NCI-H774 (cell line): ENCODE results near the gene CDC42SE1.
"Not testable (repeated sequence)": the region's sequence is repeated elsewhere in the genome, so short reads cannot be mapped to it uniquely, and the experiment has no call there.

ENCODE experiments used
- DNase-seq: peaks from one replicate; lab custom pipeline; 2025; lab: John Stamatoyannopoulos, UW

Gene CDC42SE1

GRCh38 chr1:151059109-151060006, at the start of gene CDC42SE1:
CDC42SE1 (minus strand) TSS chr1:151059622; CDS start chr1:151055730, 3,892 bp downstream.
- DNase-seq: peak; percentile 72

DNA sequence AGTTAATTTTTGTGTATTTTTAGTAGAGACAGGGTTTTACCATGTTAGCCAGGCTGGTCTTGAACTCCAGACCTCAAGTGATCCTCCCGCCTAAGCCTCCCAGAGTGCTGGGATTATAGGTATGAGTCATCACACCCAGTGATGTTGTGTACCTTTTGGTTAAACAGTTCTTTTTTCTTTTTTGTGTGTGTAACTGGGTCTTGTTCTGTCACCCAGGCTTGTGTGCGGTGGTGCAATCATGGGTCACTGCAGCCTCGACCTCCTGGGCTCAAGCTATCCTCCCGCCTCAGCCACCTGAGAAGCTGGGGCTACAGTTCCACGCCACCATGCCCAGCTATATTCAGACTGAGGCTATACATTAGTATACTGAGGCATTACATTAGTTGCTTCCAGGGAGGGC, 48.9 kb upstream of the CDC42SE1 start:
- DNase-seq: no peak

DNA sequence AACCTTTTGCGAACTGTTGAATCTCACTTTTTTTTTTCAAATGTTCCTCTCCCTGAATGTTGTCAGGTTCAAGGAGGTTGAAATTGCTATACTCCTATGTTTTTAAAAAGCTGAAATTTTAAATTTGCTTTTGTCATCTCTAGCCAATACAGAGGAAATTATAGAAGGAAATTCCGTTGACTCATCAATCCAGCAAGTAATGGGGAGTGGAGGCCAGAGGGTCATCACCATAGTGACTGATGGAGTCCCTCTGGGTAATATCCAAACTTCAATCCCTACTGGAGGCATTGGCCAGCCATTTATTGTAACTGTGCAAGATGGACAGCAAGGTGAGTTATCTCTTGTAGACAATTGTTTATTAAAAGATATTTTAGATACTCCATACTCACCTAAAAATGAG, 47.5 kb upstream of the CDC42SE1 start:
- no peak for DNase-seq

GRCh38 chr1:151104630-151105029, 45.2 kb upstream of the CDC42SE1 start:
- DNase-seq: no peak

- no peak for DNase-seq
Observed at GRCh38 chr1:151098126-151098525, 38.7 kb upstream of the CDC42SE1 start.

DNA sequence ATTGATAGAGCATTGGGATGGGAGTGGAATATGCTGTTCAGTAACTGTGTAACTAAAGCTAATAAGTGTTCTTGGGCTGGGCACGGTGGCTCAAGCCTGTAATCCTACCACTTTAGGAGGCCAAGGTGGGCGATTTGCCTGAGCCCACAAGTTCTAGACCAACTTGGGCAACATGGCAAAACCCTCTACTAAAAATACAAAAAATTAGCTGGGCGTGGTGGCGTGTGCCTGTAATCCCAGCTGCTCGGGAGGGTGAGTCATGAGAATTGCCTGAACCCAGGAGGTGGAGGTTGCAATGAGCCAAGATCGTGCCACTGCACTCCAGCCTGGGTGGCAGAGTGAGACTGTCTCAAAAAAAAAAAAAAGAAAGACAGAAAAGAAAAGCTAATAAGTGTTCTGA, 38.0 kb upstream of the CDC42SE1 start:
- not testable (repeated sequence) for DNase-seq

DNA sequence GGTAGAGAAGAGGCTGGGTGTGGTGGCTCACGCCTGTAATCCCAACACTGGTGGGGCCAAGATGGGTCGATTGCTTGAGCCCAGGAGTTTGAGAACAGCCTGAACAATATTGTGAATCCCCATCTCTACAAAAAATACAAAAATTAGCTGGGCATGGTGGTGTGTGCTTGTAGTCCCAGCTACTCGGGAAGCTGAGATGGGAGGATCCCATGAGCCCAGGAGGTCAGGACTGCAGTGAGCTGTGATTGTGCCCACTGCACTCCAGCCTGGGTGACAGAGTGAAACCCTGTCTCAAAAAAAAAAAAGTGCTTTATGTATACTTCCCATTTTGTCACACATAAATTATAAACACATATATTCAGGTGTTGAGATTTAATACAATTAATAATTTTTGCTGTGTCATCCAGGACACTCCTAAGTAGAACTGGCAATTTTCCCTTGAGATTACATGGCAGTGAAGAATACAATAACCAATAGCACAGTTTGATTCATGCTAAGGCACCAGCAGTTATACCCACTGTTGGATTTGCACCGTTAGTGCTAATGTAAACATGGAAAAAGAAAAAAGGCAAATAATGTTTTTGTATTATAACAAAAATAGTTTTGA, 26.6 kb upstream of the CDC42SE1 start:
- DNase-seq: no peak

DNA sequence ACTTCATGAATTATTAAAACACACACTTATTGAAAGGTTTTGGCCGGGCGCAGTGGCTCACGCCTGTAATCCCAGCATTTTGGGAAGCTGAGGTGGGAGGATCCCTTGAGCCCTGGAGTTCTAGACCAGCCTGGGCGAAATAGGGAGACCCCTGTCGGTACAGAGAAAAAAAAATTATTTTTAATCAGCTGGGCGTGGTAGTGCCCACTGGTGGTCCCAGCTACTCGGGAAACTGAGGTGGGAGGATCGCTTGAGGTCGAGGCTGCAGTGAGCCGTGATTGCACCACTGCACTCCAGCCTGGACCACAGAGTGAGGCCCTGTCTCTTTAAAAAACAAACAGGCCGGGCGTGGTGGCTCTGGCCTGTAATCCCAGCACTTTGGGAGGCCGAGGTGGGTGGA, 12.8 kb upstream of the CDC42SE1 start:
- DNase-seq: no peak

DNA sequence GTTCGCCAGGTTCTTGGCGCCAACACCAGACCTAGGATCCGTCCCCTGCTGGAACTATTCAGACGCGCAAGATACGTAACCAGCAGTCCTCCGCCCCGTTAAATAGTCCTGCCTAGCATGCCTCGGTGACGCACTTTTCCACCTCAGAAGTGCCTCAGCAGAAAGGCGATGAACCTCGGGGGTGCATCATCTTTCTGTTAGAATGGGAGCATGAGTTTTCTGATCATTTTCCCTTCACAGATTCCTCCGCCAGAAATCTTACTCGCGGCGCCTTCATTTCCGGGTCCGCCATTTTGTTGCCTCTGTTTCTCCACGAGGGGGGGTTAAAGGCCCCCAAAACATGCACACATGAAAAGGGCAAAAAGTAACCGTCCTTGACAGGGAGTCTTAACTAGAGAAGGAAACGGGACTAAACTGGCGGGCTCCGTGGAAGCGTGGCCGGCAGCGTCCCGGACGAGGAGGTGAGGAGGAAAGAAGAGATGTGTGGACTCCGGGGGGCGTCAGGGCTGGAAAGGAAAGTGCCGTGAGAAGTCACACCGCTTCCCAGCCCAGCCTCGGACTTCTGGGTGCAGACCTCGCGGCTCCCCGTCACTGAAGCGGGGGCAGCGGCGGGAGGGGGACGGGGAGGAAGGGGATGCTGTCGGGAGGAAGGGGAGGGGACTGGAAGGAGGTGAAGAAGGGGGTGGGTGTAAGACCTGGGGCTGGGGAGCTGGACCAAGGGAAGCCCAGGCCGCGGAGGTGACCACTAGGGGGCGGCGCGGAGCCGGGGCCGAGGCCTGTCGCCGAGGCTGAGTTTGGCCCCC, 11.3 kb upstream of the CDC42SE1 start, which contains the start of gene GABPB2:
Gene GABPB2, plus strand, starts transcription at position 288 of the 803 bp plus-strand sequence. CDS start 17,429 bp downstream, outside the sequence.
- DNase-seq: peak; percentile 91

GRCh38 chr1:151069103-151069486, 9.7 kb upstream of the CDC42SE1 start:
- DNase-seq: no peak

DNA sequence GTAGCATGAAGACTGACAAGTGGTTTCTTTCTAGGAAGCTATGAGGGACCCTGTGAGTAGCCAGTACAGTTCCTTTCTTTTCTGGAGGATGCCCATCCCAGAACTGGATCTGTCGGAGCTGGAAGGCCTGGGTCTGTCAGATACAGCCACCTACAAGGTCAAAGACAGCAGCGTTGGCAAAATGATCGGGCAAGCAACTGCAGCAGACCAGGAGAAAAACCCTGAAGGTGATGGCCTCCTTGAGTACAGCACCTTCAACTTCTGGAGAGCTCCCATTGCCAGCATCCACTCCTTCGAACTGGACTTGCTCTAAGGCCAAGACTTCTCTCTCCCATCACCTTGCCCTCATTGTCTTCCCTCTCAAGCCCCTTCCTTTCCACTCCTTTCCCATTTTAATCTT, 7.8 kb upstream of the CDC42SE1 start:
- no peak for DNase-seq

DNA sequence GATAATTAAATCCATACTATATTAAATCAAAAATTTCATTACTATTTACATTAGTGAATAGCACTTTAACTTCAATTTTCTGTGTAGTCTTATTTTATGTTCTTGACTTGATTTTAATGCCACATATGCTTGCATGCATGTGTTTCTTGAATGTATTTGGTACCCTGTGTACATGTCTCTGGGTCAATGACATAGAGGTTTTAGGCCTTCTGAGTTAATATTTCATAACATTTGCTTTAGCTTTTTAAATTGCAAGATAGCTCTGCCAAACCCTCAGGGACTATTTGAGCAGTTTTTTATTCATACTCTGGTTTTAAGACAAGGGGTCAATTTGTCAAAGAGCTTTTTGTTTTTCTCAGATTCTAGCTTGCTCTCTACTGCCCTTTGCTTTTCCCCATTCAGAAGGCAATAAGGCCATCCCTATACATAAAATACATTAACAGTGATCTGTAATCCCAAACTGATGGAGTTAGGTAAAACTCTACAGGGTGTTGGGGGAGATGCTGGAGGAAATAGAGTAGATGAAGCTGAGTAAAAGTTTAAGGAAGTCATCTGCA, 5.7 kb upstream of the CDC42SE1 start:
- DNase-seq: no peak

- DNase-seq: no peak
Observed at GRCh38 chr1:151062741-151063371, 3.4 kb upstream of the CDC42SE1 start.

DNA sequence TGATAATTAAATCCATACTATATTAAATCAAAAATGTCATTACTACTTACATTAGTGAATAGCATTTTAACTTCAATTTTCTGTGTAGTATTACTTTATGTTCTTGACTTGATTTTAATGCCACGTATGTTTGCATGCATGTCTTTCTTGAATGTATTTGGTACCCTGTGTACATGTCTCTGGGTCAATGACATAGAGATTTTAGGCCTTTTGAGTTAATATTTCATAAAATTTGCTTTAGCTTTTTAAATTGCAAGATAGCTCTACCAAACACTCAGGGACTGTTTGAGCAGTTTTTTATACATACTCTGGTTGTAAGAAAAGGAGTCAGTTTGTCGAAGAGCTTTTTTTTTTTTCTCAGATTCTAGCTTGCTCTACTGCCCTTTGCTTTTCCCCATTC, 2.3 kb upstream of the CDC42SE1 start:
- no peak for DNase-seq

DNA sequence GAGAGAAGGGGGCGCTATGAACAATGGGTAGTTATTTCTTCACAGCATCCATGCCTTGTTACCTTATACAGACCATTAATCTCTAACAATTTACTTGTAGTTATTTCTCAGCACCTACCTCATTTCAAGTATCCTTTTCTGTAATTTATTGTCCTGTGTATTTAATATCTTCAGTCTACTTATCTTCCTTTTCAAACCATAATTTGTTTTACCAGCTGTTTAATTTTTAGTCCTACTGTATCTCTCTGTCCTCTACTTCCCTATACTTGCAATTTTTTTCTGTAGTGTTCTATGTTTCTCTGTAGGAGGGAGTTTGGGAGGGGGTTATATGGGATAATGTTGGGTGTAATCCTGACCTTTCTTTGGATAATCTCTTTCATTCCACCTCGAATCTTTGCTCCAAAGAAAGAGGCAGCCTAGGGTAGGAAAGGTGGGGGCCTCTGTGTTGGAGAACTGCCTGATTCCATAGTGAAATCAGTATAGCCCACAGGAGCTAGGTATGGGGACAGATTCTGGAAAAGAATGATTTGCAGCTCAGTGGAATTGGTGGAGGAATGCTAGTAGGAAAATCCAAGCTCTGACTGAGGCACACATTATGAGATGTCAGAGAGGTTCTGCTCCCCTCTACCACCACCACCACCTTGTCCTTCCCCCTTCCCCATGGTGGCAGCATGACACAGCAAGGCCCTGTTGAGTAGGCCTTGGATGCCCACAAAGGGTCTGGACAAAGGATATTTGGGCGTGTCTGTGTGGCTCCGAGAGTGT, 1.4 kb upstream of the CDC42SE1 start:
- peak; percentile 39 for DNase-seq

DNA sequence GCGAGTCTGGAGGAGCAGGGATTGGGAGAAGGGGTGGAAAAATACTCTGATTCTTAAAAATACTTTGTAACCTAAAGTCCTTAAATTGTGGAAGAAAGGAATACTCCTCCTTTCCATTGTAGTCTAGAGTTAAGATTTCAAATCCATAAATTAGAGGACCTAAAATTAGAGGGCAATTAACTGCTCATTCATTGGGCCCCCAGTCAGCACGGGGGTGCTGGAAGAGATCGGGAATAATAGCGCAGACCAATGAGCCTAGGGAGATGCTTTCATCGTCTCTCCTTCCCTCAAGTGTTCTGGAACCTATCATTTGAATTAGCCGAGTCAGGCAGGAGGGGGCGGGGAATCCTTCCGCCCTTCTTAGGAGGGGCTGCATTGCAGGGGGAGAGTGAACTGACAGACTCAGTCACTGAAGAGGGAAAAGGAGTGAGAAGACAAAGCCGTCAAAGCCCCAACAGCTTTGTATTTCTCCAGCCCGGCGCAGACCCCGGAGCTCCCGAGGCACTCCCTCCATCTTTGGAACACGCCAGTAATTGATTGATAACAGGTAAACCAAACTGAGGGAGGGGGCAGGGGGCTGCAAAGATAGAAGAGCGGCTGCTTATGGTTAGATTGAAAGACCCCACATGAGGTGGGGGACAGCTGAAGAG, 710 bp upstream of the CDC42SE1 start, which contains the start of gene MLLT11:
Gene MLLT11, plus strand, starts transcription at position 391 of the 650 bp plus-strand sequence. CDS start 6,828 bp downstream, outside the sequence.
- DNase-seq: peak; percentile 66

DNA sequence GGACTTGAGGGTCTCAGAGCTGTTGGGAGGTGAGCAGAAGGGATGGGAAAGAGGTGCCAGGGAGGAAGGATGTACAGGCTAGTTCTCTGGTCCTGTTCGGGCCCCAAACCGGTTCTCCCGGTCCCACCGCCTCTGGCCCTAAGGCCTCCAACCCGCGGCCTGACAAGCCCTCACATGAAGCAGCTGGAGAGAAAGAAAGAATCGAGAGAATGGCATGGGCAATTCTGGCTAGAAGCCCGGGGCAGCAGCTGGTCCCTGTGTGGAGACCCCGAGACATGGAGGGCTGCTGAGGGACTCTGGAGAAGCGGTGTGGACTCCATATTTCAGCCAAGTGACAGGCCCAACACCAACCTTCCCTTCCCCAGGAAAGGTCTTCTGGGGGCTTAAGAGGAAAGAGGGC, 730 bp downstream of the CDC42SE1 start:
- DNase-seq: no peak

DNA sequence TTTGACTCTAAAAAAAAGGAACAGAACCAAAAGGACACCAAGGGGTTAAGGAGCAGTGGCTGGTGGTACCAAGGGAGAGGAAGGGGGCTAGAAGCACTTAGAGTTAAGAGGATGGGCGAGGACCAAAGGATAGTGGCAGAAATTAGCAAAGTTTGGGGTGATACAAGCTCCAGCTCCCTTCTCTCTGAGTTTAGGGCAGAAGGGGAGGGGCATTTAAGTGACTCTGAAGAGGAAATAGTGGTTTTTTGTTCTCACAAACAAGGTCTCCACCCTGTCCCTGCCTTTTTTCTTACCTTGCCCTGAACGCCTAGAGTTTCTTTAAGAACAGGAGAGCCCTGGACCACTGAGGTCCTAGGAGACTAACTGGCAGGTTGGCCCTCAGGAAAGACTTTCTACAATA, 3.3 kb downstream of the CDC42SE1 start:
- DNase-seq: no peak

DNA sequence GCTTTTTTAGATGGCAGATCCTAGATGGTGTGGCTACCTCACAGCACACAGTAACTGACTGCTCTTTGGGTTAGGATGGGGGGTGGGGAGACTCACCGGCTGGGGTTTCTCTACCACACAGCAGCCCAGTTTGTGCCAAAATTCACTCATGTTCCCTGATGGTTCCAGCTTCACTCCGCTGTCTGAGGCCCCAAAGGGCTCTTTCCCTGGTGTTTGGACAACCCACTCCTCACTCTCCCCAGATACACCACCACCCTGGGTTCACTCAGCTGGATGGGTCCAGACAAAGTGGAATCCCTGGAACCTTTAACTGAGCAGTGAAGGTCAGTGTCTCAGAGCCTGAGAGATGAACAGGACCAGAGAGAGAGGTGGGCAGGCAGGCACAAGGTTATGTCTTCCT, 3.8 kb downstream of the CDC42SE1 start:
- no peak for DNase-seq

DNA sequence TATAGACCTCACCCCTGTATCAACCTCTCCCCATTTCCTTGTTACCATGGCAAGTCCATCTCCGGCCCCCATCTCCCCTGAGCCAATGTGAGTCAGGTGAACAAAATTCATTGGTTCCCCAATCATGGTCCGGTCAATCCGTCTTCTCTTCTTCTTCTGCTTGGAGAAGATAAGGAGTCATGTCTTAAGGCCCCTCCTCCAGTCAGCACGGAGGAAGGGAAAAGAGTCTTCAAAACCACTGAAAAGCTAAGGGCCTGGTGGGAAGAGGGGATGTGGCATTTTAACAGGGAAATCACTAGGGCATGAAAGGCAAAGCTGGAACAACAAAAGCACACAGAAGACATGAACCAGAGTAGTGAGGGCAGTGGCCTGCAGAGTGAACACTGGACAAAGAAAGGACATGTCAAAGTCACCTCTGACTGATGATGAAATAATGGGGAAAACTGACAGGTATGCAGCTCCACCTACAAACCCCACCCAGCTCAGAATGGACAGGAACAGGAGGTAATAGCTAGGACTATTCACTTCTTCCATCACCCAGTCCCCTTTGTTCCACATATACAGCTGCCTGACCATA, 4.4 kb downstream of the CDC42SE1 start:
- no peak for DNase-seq
